ENCODE data around the gene DDHD1.
"Not testable (repeated sequence)": the region's sequence is repeated elsewhere in the genome, so short reads cannot be mapped to it uniquely, and the experiment has no call there.

Gene DDHD1

GRCh38 chr14:53152887-53153701 is at the start of gene DDHD1:
TSS of gene DDHD1 (minus strand) at chr14:53153323. CDS start at chr14:53153098, 225 bp downstream.
- peak; percentile 81 for DNase-seq

- DNase-seq, result no peak
Observed at GRCh38 chr14:53195949-53196348, 42.8 kb upstream of the DDHD1 start.

DNA sequence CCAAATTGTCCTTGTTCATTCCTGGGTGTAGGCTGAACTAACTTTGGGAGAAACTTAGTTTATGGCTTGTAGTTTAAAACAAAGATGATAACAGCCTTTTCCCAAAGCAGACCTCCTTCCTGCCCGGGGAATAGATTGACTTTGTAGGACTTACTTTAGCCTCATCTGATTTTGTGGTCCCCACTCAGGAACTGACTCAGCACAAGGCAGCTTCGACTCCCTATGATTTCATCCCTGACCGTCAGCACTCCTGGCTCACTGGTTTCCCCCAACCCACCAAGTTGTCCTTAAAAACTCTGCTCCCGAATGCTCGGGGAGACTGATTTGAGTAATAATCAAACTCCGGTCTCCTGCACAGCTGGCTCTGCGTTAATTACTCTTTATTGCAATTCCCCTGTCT is 40.1 kb upstream of the DDHD1 start:
- peak; percentile 39 for DNase-seq

DNA sequence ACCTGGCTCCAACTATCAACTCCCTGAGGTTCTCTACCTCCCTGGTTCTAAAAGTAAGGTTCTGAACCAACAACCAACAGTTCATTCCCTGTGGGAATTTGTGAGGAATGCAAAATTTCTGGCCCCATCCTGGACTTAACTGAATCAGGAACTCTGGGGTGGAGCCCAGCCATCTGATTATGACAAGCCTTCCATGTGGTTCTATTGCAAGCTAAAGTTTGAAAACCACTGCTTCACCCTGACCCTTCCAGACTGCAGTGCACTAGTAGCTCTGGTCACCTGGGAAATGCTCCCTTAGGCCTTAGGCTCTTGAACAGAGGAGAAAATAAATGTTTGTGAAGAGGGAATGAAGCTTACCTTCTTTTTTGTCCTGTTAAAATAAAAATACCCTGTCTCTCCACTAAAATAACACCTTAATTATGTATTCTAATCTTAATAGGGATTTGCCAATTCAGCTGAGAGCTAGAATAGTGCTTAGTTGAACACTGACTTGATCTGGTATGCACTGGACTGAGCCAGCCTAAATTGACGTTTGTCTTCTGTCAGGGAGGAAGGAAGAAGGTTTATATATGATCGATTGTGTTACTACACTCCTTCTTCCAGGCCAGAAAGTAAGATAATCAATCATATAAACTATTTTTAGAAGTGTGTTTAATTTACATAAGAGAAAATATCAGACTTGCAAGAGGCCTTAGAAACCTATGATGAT is 39.1 kb upstream of the DDHD1 start:
- DNase-seq, result no peak

- DNase-seq, result no peak
Observed at GRCh38 chr14:53190938-53191337, 37.8 kb upstream of the DDHD1 start.

DNA sequence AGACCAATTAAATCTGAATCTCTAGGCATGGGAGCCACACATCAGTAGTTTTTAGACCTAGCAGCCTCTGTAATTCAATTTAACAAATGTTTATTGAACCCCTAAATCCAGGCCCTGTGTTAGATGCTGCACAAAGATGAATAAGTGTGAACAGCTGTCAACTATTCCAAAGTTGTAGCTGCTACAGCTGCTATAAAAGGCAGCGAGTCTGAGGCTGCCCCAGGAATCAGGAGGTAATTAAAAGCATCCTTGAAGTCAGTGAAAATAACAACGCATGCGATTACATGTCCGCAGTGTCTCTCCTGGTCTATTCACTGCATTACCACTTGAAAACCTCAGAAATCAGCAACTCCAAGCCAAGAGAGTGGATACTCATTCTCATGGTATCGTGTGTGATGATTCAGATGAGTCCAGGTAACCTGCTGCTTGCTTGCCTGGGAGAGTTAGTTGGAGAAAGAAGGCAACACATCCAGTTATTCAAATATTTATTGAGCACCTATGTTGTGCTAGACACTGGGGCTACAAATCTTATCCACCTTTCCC is 34.9 kb upstream of the DDHD1 start:
- DNase-seq, result no peak

DNA sequence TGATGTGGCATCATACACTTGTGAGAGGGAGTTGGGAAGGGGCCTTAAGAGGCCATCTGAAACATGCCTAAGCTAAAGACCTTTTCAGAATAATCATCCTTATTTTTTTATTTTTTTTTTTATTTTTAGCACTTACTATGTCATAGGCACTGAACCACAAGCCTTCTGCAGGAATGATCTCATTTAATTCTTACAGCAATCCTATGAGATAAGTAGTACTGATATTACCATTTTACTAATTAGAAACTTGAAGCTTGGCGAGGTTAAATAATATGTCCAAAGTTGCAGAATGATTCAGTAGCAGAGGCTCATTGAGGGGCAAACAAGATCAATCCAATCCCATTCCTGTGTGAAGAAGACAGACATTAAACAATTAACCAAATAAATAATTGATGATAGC is 33.4 kb upstream of the DDHD1 start:
- DNase-seq, result no peak

GRCh38 chr14:53183611-53184010 is 30.5 kb upstream of the DDHD1 start:
- peak; percentile 45 for DNase-seq

DNA sequence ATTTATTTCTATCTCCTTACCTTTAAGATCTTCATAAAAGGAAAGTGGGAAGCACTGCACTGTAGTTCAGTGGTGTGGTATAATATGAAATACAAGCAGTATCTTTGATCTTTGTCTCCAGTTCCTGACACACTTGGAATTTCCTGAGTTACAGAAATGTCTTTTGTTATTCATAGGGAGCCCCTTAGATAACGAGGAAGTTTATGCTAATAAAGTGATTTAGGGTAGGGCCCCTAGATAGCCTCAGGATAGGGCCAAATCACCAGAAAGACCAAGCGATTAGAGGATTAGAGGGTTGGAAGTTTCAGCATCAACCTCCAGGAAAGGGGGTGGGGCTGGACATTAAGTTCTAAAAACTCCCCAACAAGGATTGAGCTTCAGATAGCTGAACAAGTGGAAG is 29.9 kb upstream of the DDHD1 start:
- DNase-seq, result no peak

- DNase-seq, result not testable (repeated sequence)
Observed at GRCh38 chr14:53181463-53182081, 28.4 kb upstream of the DDHD1 start.

GRCh38 chr14:53180272-53181221 is 27.4 kb upstream of the DDHD1 start:
- DNase-seq, result peak; percentile 38

- DNase-seq, result not testable (repeated sequence)
Observed at GRCh38 chr14:53179486-53180005, 26.4 kb upstream of the DDHD1 start.

DNA sequence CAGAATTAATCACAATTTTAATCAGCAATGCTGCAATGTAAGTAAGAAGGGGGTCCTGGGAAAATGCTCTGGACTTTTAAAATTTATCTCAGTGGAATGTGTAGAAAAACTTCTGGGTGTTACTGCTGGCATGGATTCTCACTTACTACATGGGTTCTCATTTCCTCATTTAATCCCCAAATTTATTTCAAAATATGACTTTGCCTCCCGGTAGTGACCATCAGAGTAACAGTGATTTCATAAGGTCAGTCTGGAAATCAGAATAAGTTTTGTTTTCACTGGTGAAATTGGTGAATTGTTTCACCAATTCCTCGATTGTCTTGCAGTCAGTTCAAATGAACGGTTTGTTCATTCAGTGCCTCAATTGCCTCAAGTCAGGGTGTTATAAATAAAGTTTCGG is 22.3 kb upstream of the DDHD1 start:
- no peak for DNase-seq

DNA sequence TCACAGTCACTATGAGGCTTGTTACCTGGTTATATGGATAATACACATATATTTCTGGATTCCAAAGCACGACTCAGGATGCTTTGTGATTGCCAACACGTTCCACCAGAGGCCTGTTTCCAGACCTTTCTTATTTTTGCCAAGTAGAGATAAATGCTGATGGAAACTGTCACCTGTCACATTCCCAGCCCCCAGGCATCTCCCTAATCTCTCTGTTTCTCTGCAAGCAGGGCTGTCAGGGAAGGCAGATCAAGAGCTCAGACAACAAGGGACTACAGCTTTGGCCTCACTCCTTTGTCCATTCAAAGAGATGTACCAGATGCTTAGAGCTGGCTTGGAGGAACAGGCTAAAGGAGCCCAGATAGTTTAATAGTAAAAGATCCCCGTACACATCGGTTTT is 21.8 kb upstream of the DDHD1 start:
- DNase-seq, result no peak

GRCh38 chr14:53168786-53169185 is 15.7 kb upstream of the DDHD1 start:
- DNase-seq, result no peak

DNA sequence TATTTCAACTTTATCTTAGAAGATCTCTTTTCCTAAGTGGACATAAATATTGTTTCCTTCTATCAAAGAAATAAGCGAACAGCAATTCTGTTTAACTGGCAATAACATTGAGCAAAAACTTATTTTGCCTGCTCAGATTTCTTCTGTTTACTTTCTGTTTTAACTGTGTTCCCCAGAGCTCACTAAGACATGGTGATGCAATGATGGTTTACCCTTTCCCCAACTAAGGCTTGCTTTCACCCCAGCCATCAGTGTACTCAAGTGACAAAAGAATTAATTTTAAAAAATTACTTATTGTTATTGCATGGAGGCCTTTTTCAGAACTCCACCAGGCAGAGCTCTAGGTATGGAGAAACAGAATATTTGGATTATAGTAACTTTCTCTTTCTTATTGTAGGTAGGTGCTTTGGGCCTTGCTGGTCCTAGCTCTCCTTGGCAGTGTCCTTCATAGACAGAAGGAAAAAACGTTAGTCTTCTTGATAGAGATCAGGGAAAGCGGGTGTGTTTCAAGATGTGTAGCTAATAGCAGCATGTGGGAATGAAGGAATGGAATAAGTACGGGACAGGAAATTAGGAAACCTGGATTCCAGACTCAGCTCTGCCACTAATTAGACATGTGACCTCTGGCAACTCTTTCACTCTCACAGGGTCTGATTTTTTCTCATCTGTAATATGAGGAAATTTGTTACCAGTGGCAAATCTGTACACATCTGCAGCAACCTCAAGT is 14.6 kb upstream of the DDHD1 start:
- DNase-seq, result peak; percentile 21

GRCh38 chr14:53161758-53162435 is 8.8 kb upstream of the DDHD1 start:
- no peak for DNase-seq

GRCh38 chr14:53156238-53156637 is 3.1 kb upstream of the DDHD1 start:
- DNase-seq, result no peak

DNA sequence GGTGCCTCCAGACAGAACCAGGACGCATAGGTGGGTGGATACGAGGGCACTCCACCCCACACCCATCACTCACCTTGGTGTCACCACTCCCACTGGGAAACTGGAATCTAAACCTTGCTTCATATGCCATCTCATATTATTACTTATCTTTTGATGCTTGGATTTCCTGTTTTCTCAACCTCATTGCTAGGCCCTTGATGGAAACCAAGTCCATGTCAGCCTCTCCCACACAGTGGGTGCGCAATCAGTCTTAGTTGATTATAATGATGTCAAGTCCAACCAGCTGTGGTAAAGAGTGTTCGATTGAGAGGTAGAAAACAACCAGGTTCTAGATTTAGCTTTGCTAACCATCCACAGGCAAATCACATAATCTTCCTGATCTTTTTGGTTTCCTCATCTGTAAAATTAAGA is 584 bp upstream of the DDHD1 start:
- DNase-seq, result no peak

DNA sequence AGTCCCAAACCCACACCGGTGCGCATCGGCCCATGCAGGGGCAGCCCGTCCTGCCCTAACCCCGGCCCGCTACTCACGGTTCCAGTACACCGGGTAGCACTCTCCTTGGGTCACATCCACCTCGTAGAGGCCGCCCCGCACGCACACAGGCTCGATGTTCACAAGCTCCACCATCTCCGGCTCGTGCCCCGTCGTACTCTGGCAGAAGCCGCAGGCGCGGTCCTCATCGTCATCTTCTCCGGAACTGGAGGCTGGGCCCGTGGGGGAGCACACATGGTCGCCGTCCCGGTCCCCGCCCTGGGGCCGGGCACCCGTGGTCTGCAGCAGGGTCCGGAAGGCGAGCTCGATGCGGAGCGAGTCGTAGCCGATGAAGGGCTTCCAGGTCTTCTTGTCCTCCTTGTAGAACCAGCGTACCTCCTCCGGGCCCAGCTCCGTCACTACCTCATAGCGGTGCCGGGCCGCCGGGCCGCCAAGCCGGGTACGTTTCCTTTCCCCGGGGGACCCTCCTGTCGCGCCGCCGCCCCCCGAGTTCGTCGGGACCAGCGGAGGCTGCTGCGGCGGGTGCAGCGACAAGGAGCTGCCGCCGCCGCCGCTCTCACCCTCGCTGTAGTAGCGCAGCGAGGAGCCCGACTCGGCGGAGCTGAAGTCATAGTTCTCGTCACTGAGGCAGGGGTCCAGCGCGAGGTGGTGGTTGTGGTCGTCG is 788 bp downstream of the DDHD1 start:
- peak; percentile 57 for DNase-seq

All from EL (cell line).